SU-DHL-6 (cell line): ENCODE data around the gene TNFRSF11A.

Experiments used
- H2AFZ ChIP-seq: fragments of 200-600 bp; sonication (generic); 2 replicates; pipeline ENCODE4 v1.6.1; 2014; ENCODE audit warnings: low read depth, mild to moderate bottlenecking, moderate library complexity, mixed read lengths, antibody characterized with exemption, low read length; ENCODE audit not compliant: severe bottlenecking
- H3F3A ChIP-seq: fragments of 200-600 bp; shearing (Covaris generic); 2 replicates; pipeline ENCODE4 v1.6.0; 2016; ENCODE audit warnings: antibody characterized with exemption, mild to moderate bottlenecking; ENCODE audit not compliant: insufficient read depth
- H3K27ac ChIP-seq: fragments of 200-600 bp; sonication (generic); 2 replicates; pipeline ENCODE4 v1.5.1; 2016; ENCODE audit warnings: low read depth, mild to moderate bottlenecking, low read length, moderate library complexity, mixed read lengths
- H3K27me3 ChIP-seq: fragments of 200-600 bp; sonication (generic), shearing (Covaris generic); 2 replicates; pipeline ENCODE4 v1.6.0; 2014; ENCODE audit warnings: mild to moderate bottlenecking, low read length
- H3K36me3 ChIP-seq: fragments of 200-600 bp; sonication (generic); 2 replicates; pipeline ENCODE4 v1.6.1; 2014; ENCODE audit warnings: mild to moderate bottlenecking, low read length, mixed read lengths
- H3K4me2 ChIP-seq: fragments of 300-600, 200-600 bp; shearing (Covaris generic), sonication (generic); 2 replicates; pipeline ENCODE4 v1.6.0; 2014; ENCODE audit warnings: low read length, low read depth, mild to moderate bottlenecking; ENCODE audit not compliant: poor library complexity, severe bottlenecking
- H3K4me3 ChIP-seq: fragments of 200-600 bp; sonication (generic); 2 replicates; pipeline ENCODE4 v1.5.1; 2014; ENCODE audit warnings: antibody characterized with exemption, low read length, mild to moderate bottlenecking, mixed read lengths; ENCODE audit not compliant: insufficient read depth, poor library complexity, severe bottlenecking
- H3K79me2 ChIP-seq: fragments of 200-600 bp; sonication (generic); 2 replicates; pipeline ENCODE4 v1.6.1; 2014; ENCODE audit warnings: mild to moderate bottlenecking, low read length, moderate library complexity; ENCODE audit not compliant: insufficient read depth
- H3K9ac ChIP-seq: fragments of 200-600 bp; sonication (generic); 2 replicates; pipeline ENCODE4 v1.7.0; 2014; ENCODE audit warnings: mild to moderate bottlenecking, low read length
- H3K9me2 ChIP-seq: fragments of 200-600 bp; sonication (generic); replicated peaks from 2 replicates; pipeline ENCODE4 v1.6.1; 2014; ENCODE audit warnings: low read length; ENCODE audit not compliant: insufficient read depth
- H3K9me3 ChIP-seq: fragments of 200-600 bp; sonication (generic); 2 replicates; pipeline ENCODE4 v1.6.1; 2014; ENCODE audit warnings: low read length, mixed read lengths; ENCODE audit not compliant: insufficient read depth
- H4K20me1 ChIP-seq: fragments of 200-600 bp; sonication (generic); 2 replicates; pipeline ENCODE4 v1.6.1; 2014; ENCODE audit warnings: low read depth, mild to moderate bottlenecking, antibody characterized with exemption, low read length, moderate library complexity, mixed read lengths
- EZH2phosphoT487 ChIP-seq: fragments of 200-600 bp; sonication (generic), shearing (Covaris generic); conservative IDR thresholded peaks from 2 replicates; pipeline ENCODE4 v1.6.1; 2018; ENCODE audit warnings: mild to moderate bottlenecking, antibody characterized with exemption, low read length, moderate library complexity, mixed read lengths
- TF ChIP-seq, protein P1 (sequence below): fragments of 200-600 bp; sonication (generic); IDR thresholded peaks from one replicate; pipeline ENCODE4 v1.5.1; 2017; ENCODE audit warnings: antibody characterized with exemption, mild to moderate bottlenecking, low read length, moderate library complexity; ENCODE audit not compliant: insufficient read depth, poor library complexity, severe bottlenecking

The TNFRSF11A gene

DNA sequence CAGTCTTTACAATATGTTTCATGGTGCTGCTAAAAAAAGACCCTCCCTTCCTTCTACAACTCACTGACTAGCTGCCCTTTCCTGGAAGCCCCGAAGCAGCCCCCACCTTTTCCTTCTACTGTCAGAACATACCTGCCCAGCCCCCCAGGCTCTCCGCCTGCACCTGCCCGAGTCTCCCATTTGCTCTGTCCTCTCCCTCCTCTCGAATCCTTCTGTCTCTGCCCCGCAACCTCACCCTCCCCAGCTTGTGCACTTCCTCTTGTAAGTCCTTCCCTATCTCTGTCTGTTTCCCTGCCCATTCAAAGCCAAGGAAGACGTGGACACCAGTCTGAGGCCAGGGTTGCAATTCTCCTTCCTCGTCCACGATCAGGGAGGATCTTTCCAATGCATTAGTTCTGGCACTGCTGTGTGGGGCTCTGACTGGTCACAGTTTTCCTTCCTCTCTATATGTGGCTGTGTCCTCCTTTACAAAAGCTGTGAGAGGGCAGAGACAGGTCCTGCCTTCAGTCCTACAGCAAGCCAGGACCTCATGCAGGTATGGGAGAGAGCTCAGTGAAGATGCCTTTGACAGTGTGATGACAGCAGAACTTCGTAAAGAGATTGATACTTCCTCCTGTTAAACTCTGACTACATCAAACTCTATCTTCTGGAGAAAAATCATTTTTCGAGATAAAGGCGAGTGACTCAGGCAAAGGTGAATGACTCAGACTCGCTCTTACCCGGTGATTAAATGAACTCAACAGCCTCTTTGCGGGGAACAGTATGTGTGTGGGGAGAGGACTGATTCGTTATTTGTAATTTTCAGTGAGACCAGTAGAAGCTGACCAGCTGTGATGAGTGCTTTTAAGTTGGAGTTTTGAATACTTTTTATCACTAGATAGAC, 14.2 kb downstream of the TNFRSF11A start:
- H3K79me2 ChIP-seq, result no peaks in the 10 kb centered on the region
- no peak overlapping the region for H2AFZ ChIP-seq
- H3K4me2 ChIP-seq, result no peak overlapping the region
- H3K27me3 ChIP-seq, result no peaks in the 10 kb centered on the region
- no peak overlapping the region for H3K4me3 ChIP-seq
- H3K9ac ChIP-seq, result no peak overlapping the region
- H3F3A ChIP-seq, result no peaks in the 10 kb centered on the region
- H4K20me1 ChIP-seq, result no peaks in the 10 kb centered on the region
- H3K9me3 ChIP-seq, result no peaks in the 10 kb centered on the region
- H3K36me3 ChIP-seq, result no peaks in the 10 kb centered on the region
- no peak overlapping the region for H3K27ac ChIP-seq
- no peaks in the 10 kb centered on the region for H3K9me2 ChIP-seq
- TF ChIP-seq EZH2phosphoT487, result no peak
- TF ChIP-seq, protein P1, sequence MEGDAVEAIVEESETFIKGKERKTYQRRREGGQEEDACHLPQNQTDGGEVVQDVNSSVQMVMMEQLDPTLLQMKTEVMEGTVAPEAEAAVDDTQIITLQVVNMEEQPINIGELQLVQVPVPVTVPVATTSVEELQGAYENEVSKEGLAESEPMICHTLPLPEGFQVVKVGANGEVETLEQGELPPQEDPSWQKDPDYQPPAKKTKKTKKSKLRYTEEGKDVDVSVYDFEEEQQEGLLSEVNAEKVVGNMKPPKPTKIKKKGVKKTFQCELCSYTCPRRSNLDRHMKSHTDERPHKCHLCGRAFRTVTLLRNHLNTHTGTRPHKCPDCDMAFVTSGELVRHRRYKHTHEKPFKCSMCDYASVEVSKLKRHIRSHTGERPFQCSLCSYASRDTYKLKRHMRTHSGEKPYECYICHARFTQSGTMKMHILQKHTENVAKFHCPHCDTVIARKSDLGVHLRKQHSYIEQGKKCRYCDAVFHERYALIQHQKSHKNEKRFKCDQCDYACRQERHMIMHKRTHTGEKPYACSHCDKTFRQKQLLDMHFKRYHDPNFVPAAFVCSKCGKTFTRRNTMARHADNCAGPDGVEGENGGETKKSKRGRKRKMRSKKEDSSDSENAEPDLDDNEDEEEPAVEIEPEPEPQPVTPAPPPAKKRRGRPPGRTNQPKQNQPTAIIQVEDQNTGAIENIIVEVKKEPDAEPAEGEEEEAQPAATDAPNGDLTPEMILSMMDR, result no peak

- Histone ChIP-seq H3K4me2 (no peak overlapping the region), H3F3A (no peaks in the 10 kb centered on the region), H2AFZ (no peak overlapping the region), H3K9me3 (no peaks in the 10 kb centered on the region), H3K9ac (no peak overlapping the region), H3K79me2 (no peaks in the 10 kb centered on the region), H3K27ac (no peak overlapping the region), H4K20me1 (no peaks in the 10 kb centered on the region), H3K27me3 (no peaks in the 10 kb centered on the region), H3K36me3 (no peaks in the 10 kb centered on the region), H3K4me3 (no peak overlapping the region), H3K9me2 (no peaks in the 10 kb centered on the region)
- TF ChIP-seq, protein P1, result no peak
- no peak for TF ChIP-seq EZH2phosphoT487
Observed at GRCh38 chr18:62340996-62341395, 15.9 kb downstream of the TNFRSF11A start.

GRCh38 chr18:62341473-62341872, 16.4 kb downstream of the TNFRSF11A start:
- Histone ChIP-seq H3K9me3 (no peaks in the 10 kb centered on the region), H3K27me3 (no peaks in the 10 kb centered on the region), H4K20me1 (no peaks in the 10 kb centered on the region), H3F3A (no peaks in the 10 kb centered on the region), H2AFZ (no peak overlapping the region), H3K27ac (no peak overlapping the region), H3K79me2 (no peaks in the 10 kb centered on the region), H3K36me3 (no peaks in the 10 kb centered on the region), H3K4me2 (no peak overlapping the region), H3K9ac (no peak overlapping the region), H3K4me3 (no peak overlapping the region), H3K9me2 (no peaks in the 10 kb centered on the region)
- TF ChIP-seq EZH2phosphoT487, result no peak

DNA sequence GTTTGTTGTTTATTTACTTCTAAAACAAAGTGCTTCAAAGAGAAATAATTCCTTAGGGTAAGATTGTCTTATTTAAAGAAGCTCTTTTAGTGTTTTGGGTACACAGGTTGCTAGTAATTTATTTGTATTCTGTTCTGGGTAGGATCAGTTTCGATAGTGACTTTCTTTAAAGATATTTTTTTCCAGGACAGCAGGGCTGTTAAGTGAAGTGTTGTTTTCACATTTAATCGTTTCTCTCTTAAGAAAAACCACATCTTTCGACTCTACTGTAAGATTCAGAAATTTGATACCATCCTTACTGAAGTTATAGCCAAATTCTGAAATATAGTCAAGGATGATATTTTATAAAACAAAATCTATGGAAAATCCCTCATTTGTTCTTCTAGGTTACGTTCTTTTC, 17.8 kb downstream of the TNFRSF11A start:
- no peaks in the 10 kb centered on the region for H3K27me3 ChIP-seq
- H3K27ac ChIP-seq, result no peak overlapping the region
- no peak overlapping the region for H3K4me3 ChIP-seq
- no peak overlapping the region for H3K9ac ChIP-seq
- no peak overlapping the region for H2AFZ ChIP-seq
- TF ChIP-seq, protein P1, result no peak
- no peak for TF ChIP-seq EZH2phosphoT487
- H3K9me3 ChIP-seq, result no peaks in the 10 kb centered on the region
- H4K20me1 ChIP-seq, result no peaks in the 10 kb centered on the region
- H3K79me2 ChIP-seq, result no peaks in the 10 kb centered on the region
- no peaks in the 10 kb centered on the region for H3K36me3 ChIP-seq
- H3K4me2 ChIP-seq, result no peak overlapping the region
- no peaks in the 10 kb centered on the region for H3F3A ChIP-seq
- no peaks in the 10 kb centered on the region for H3K9me2 ChIP-seq
